Neuronal stem cell (in vitro differentiated cells): Measurements from ENCODE around the gene TUBAL3.
A peak's percentile ranks its signal among the peaks of the same experiment; 100 is the strongest.

Experiments used
- DNase-seq: peaks from one replicate; pipeline ENCODE4 v3.0.0-alpha.2; 2013; ENCODE audit warnings: low spot score
- H2AFZ ChIP-seq: one replicate; pipeline ENCODE4 v1.6.1; 2013; ENCODE audit warnings: mild to moderate bottlenecking, low read length, inconsistent platforms
- H2AK5ac ChIP-seq: 2 replicates; pipeline ENCODE4 v1.6.1; 2013; ENCODE audit warnings: low read depth, mild to moderate bottlenecking, inconsistent platforms, low read length, moderate library complexity, mixed read lengths
- H2BK120ac ChIP-seq: 2 replicates; pipeline ENCODE4 v1.6.1; 2013; ENCODE audit warnings: low read depth, mild to moderate bottlenecking, inconsistent platforms, low read length, moderate library complexity, mixed read lengths
- H2BK12ac ChIP-seq: one replicate; pipeline ENCODE4 v1.6.1; 2013; ENCODE audit warnings: low read length, inconsistent platforms
- H2BK15ac ChIP-seq: 2 replicates; pipeline ENCODE4 v1.6.1; 2013; ENCODE audit warnings: mild to moderate bottlenecking, low read length, inconsistent platforms, mixed read lengths
- H2BK5ac ChIP-seq: one replicate; pipeline ENCODE4 v1.6.1; 2013; ENCODE audit warnings: inconsistent platforms, mild to moderate bottlenecking, low read length, moderate library complexity
- H3K14ac ChIP-seq: one replicate; pipeline ENCODE4 v1.6.1; 2013; ENCODE audit warnings: low read length, inconsistent platforms
- H3K18ac ChIP-seq: 2 replicates; pipeline ENCODE4 v1.6.1; 2013; ENCODE audit warnings: low read length, inconsistent platforms
- H3K23ac ChIP-seq: 2 replicates; pipeline ENCODE4 v1.6.1; 2013; ENCODE audit warnings: low read depth, mild to moderate bottlenecking, mixed read lengths, low read length, inconsistent platforms; ENCODE audit not compliant: poor library complexity
- H3K27ac ChIP-seq: replicated peaks from 3 replicates; pipeline ENCODE4 v1.5.1; 2013; ENCODE audit warnings: low read length, inconsistent platforms
- H3K27me3 ChIP-seq, 3 experiments: 2 replicates each; pipeline ENCODE4 v1.6.1; 2013; ENCODE audit warnings: low read length in 3 of 3, mild to moderate bottlenecking in 2 of 3, inconsistent platforms in 1 of 3, low read depth in 1 of 3, mixed read lengths in 1 of 3, moderate library complexity in 1 of 3; ENCODE audit not compliant: control insufficient read depth in 3 of 3, insufficient read depth in 3 of 3
- H3K36me3 ChIP-seq, 2 donors: replicated peaks in 1 of 2; 2 replicates each; pipeline ENCODE4 v1.6.1; 2013; ENCODE audit warnings: low read length in 2 of 2; ENCODE audit not compliant: control insufficient read depth in 2 of 2, insufficient read depth in 2 of 2
- H3K4ac ChIP-seq: 2 replicates; pipeline ENCODE4 v1.6.1; 2013; ENCODE audit warnings: inconsistent platforms, mild to moderate bottlenecking, low read length, moderate library complexity
- H3K4me1 ChIP-seq, 2 donors: 1 replicate in 1 of 2; 2 replicates in 1 of 2; pipeline ENCODE4 v1.6.1; 2013; ENCODE audit warnings: low read length in 2 of 2, low read depth in 1 of 2; ENCODE audit not compliant: control insufficient read depth in 2 of 2, insufficient read depth in 1 of 2
- H3K4me2 ChIP-seq: one replicate; pipeline ENCODE4 v1.6.1; 2013; ENCODE audit warnings: mild to moderate bottlenecking, low read length, inconsistent platforms; ENCODE audit not compliant: insufficient read depth, poor library complexity, severe bottlenecking
- H3K4me3 ChIP-seq, 2 donors: 2 replicates each; pipeline ENCODE4 v1.5.1; 2013; ENCODE audit warnings: low read length in 2 of 2, mild to moderate bottlenecking in 2 of 2, inconsistent platforms in 1 of 2, moderate library complexity in 1 of 2
- H3K79me1 ChIP-seq: one replicate; pipeline ENCODE4 v1.6.1; 2013; ENCODE audit warnings: low read depth, mild to moderate bottlenecking, inconsistent platforms, low read length, moderate library complexity
- H3K9ac ChIP-seq: one replicate; pipeline ENCODE4 v1.6.1; 2013; ENCODE audit warnings: mild to moderate bottlenecking, low read depth, low read length, inconsistent platforms; ENCODE audit not compliant: poor library complexity
- H3K9me3 ChIP-seq, 2 donors: replicated peaks in 1 of 2; 2 replicates each; pipeline versions ENCODE3 to v1.6.1; 2013; ENCODE audit warnings: low read length in 2 of 2, mild to moderate bottlenecking in 2 of 2, inconsistent platforms in 1 of 2, low read depth in 1 of 2, mixed read lengths in 1 of 2, moderate library complexity in 1 of 2; ENCODE audit not compliant: control insufficient read depth in 2 of 2, insufficient read depth in 1 of 2
- H4K8ac ChIP-seq: one replicate; pipeline ENCODE4 v1.6.1; 2013; ENCODE audit warnings: low read depth, mild to moderate bottlenecking, inconsistent platforms, low read length, moderate library complexity
- H4K91ac ChIP-seq: one replicate; pipeline ENCODE4 v1.6.1; 2013; ENCODE audit warnings: low read length, low read depth, mild to moderate bottlenecking, inconsistent platforms; ENCODE audit not compliant: poor library complexity
- WGBS, 2 donors: extraction: QIAGEN DNeasy Blood & Tissue Kit; methylation state at CpG; one replicate each; pipeline ENCODE4 v1.1.7; 2013; ENCODE audit warnings: missing lambda C conversion rate in 2 of 2, mixed read lengths in 1 of 2; ENCODE audit not compliant: insufficient read length in 2 of 2, insufficient replicate concordance in 1 of 2; ENCODE audit errors: extremely low coverage in 2 of 2; 5-methylcytosine and 5-hydroxymethylcytosine counted together

TUBAL3 gene

GRCh38 chr10:5369362-5370158 lies 35.1 kb downstream of the TUBAL3 start:
- Histone ChIP-seq H3K27ac (no peak overlapping the region), H3K4me3 (no peak overlapping the region)
- WGBS, 2 donors = 100% methylated on average over 7 of the region's 16 CpGs; no CpG with 5 or more reads in 1 of the 2 donors

DNA sequence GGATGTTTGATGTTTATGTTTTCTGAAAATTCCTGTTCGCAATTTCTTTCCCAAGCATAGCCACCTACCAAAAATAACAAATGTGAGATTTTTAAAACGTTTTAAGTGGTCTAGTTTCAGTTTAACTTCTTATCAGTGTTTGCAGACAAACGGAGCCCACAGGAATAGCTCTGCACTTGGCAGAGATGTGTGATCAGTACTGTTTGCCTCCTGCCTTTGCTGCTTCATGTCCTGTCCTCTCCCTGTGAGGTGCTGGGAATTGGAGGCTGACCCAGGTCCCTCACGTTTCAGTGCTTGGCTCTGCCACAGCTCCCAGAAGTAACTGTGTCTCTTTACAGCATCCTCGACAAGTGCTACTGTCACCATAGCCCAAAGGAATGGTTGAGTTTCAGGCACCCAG lies 38.7 kb downstream of the TUBAL3 start:
- no peak overlapping the region for H2AFZ ChIP-seq
- H3K4ac ChIP-seq = no peak overlapping the region
- H3K18ac ChIP-seq = no peak overlapping the region
- no peak for DNase-seq
- peaks cover 0 to 5% of the 10 kb centered on the region in 2 donors for H3K9me3 ChIP-seq
- no peaks in the 10 kb centered on the region for H3K4me1 ChIP-seq
- no peaks in the 10 kb centered on the region for H3K79me1 ChIP-seq
- no CpG with 5 or more reads among the region's 5 CpGs for WGBS, 2 donors
- H3K14ac ChIP-seq = no peak overlapping the region
- H3K27ac ChIP-seq = no peak overlapping the region
- no peak overlapping the region for H3K4me2 ChIP-seq
- peaks cover 0 to 1% of the 10 kb centered on the region in 2 donors for H3K36me3 ChIP-seq
- no peak overlapping the region for H2BK12ac ChIP-seq
- no peak overlapping the region for H3K23ac ChIP-seq
- no peak overlapping the region for H2BK120ac ChIP-seq
- H2BK15ac ChIP-seq = no peak overlapping the region
- no peak overlapping the region for H3K9ac ChIP-seq
- H4K91ac ChIP-seq = no peak overlapping the region
- H3K4me3 ChIP-seq = no peak overlapping the region
- H4K8ac ChIP-seq = no peak overlapping the region
- H2BK5ac ChIP-seq = no peak overlapping the region
- H2AK5ac ChIP-seq = no peak overlapping the region
- no peaks in the 10 kb centered on the region for H3K27me3 ChIP-seq

More at GRCh38 chr10:5369362-5370158, 35.1 kb downstream of the TUBAL3 start:
- no peak overlapping the region for H2BK15ac ChIP-seq
- peaks cover 0 to 1% of the 10 kb centered on the region in 2 donors for H3K4me1 ChIP-seq
- no peaks in the 10 kb centered on the region for H3K27me3 ChIP-seq
- no peak overlapping the region for H3K18ac ChIP-seq
- H3K9me3 ChIP-seq = peaks cover 0 to 6% of the 10 kb centered on the region in 2 donors
- H4K91ac ChIP-seq = no peak overlapping the region
- H2BK5ac ChIP-seq = no peak overlapping the region
- no peaks in the 10 kb centered on the region for H3K79me1 ChIP-seq
- H2BK120ac ChIP-seq = no peak overlapping the region
- DNase-seq = no peak
- no peak overlapping the region for H2BK12ac ChIP-seq
- H2AK5ac ChIP-seq = no peak overlapping the region
- peaks cover 0 to 3% of the 10 kb centered on the region in 2 donors for H3K36me3 ChIP-seq
- H3K9ac ChIP-seq = no peak overlapping the region
- no peak overlapping the region for H3K23ac ChIP-seq
- H3K14ac ChIP-seq = no peak overlapping the region
- no peak overlapping the region for H3K4ac ChIP-seq
- H2AFZ ChIP-seq = no peak overlapping the region
- H4K8ac ChIP-seq = no peak overlapping the region
- no peak overlapping the region for H3K4me2 ChIP-seq

DNA sequence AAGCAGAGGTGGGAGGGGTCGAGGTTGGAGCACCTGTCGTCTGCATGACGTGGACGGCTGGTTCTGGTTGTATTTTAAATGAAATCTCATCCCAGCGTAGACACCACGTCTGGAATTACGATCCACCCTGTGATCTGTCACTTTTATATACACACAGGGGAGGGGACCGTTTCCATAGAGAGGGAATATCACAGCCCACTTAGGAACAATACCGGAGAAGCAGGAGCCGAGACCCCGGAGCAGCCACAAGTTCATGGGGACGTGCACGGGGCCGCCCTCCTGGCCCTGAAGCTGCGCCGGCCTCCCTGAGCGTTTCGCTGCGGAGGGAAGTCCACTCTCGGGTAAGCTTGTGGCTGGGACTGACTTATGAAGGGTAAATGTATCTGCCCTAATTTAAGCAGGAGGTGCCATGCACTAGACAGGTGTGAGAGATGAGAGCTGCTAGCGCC lies 39.7 kb downstream of the TUBAL3 start, which contains the start of gene UCN3:
TSS of gene UCN3 (plus strand) at position 77 of the 449 bp plus-strand sequence. CDS start 8,755 bp downstream, outside the sequence.
- Histone ChIP-seq H3K4me2 (no peak within 1 kb of the TSS), H4K91ac (no peak within 1 kb of the TSS), H3K27ac (no peak within 1 kb of the TSS), H2BK120ac (no peak within 1 kb of the TSS), H4K8ac (no peak within 1 kb of the TSS), H3K9me3 (no peaks in the 10 kb centered on the region), H2BK5ac (no peak within 1 kb of the TSS), H3K23ac (peak within 1 kb of the TSS; percentile 8), H3K9ac (no peak within 1 kb of the TSS), H3K4me3 (no peak within 1 kb of the TSS), H3K18ac (no peak within 1 kb of the TSS), H2BK12ac (no peak within 1 kb of the TSS), H3K14ac (no peak within 1 kb of the TSS), H2BK15ac (no peak within 1 kb of the TSS), H3K27me3 (no peaks in the 10 kb centered on the region), H3K4ac (no peak within 1 kb of the TSS), H2AFZ (no peak within 1 kb of the TSS), H3K4me1 (no peaks in the 10 kb centered on the region), H2AK5ac (no peak within 1 kb of the TSS), H3K79me1 (no peaks in the 10 kb centered on the region), H3K36me3 (no peaks in the 10 kb centered on the region)
- WGBS, 2 donors = no CpG with 5 or more reads among the region's 21 CpGs
- DNase-seq = no peak

- no peaks in the 10 kb centered on the region for H3K27me3 ChIP-seq
- no peak overlapping the region for H3K14ac ChIP-seq
Observed at GRCh38 chr10:5364374-5364773, 40.3 kb downstream of the TUBAL3 start.

More at GRCh38 chr10:5364374-5364773, 40.3 kb downstream of the TUBAL3 start:
- no peak overlapping the region for H3K4ac ChIP-seq
- WGBS, 2 donors = no CpG with 5 or more reads among the region's 11 CpGs
- DNase-seq = no peak
- H2BK120ac ChIP-seq = no peak overlapping the region
- no peak overlapping the region for H2BK15ac ChIP-seq
- no peaks in the 10 kb centered on the region for H3K79me1 ChIP-seq
- H2BK12ac ChIP-seq = no peak overlapping the region
- H3K27ac ChIP-seq = no peak overlapping the region
- H3K4me1 ChIP-seq = no peaks in the 10 kb centered on the region
- no peak overlapping the region for H3K4me2 ChIP-seq
- H2AFZ ChIP-seq = no peak overlapping the region
- no peak overlapping the region for H4K91ac ChIP-seq
- H4K8ac ChIP-seq = no peak overlapping the region
- no peak overlapping the region for H2BK5ac ChIP-seq
- H3K23ac ChIP-seq = no peak overlapping the region
- H3K9me3 ChIP-seq = no peaks in the 10 kb centered on the region
- H3K4me3 ChIP-seq = no peak overlapping the region
- no peaks in the 10 kb centered on the region for H3K36me3 ChIP-seq
- H2AK5ac ChIP-seq = no peak overlapping the region
- no peak overlapping the region for H3K18ac ChIP-seq
- no peak overlapping the region for H3K9ac ChIP-seq
